COR-L47 (cell line): ENCODE data around the gene C1QTNF1.

Experiments used
- DNase-seq: peaks from one replicate; lab custom pipeline; 2025; lab: John Stamatoyannopoulos, UW

C1QTNF1 gene

DNA sequence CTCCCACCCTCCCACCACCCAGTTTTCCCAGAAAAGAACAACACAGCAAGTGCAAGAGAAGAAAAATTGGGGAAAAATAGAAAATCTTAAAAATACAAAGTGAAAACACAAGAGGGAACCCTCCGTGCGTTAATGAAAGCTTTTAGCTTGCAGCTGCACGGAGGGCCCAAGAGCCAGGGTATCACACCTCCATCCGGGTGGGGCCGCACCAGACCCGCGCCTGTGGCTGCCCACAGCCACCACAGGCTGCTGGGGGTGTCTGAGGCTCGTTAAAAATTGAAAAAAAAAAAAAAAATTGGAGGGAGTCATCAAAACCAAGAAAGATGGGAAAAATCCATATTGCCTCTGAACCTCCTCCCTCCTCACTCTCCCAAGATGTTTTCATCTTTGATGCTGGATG is 69.3 kb downstream of the C1QTNF1 start:
- DNase-seq, result no peak

DNA sequence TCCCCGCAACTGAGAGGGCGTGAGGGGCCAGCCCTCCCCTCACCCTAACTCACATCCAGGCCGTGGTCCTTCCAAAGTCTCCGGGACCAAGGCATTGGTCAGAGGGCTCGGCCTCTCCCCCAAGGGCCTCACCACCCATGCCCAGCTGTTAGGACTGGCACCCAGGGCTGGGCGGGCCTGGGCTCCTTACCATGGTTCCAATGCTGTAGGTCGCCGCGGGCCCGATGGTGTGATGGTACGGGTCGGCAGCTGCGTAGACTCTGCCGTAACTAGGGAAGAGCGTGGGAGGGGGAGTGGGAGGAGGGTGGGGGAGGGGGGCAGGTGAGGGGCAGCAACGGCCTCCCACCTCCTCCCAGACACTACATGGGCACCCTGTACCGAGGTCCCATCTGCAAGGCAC is 70.3 kb downstream of the C1QTNF1 start:
- DNase-seq, result no peak

DNA sequence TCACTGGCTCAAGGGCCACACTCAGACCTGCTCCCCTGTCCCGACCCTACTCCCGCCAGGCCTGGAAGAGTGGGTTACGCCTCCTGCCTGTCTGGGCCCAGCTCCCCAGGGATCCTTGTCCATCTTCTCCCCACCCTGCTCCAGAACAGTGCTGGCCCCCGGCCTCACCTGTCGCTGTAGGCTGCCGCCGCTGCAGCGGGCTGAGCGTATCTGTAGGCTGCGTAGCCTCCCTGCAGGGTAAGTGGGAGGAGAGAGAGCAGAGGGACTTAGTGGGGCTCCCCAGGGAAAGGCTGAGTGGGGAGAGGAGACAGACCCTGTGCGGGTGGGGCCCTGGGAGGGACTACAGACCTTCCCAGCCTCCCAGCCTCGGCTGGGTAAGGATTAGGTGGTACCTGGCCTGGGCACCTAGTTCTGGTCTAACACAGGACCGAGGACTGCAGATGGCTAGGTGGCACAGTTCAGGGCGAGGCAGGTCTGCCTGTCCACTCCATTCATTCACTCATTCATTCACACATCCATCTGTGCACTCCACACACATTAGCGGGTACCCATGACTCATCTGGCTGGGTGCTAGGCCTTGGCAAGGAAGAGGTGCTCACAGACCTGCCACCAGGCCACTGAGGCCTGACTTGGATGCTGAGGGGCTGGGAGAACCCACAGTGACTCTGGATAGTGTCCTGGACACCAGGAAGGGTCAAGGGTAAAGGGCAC is 71.5 kb downstream of the C1QTNF1 start:
- DNase-seq, result no peak

DNA sequence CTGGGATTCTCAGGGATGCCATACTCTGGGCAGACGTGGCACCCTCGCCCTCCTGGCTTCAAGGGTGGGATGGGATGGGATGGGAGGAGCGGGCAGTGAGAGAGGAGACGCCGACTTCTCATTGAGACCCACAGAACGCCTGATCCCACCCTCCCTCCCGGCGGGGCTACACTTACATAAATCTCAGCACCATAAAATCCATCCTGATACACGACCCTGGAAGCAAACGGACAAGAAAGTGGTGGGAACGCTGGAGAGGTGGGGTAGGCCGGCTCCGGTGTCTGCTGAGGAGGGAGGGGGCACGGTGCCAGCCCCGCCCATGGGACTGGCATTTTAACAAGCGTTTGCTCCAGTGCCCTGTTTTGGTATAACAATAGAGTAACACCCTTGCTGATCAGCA is 72.5 kb downstream of the C1QTNF1 start:
- no peak for DNase-seq

DNA sequence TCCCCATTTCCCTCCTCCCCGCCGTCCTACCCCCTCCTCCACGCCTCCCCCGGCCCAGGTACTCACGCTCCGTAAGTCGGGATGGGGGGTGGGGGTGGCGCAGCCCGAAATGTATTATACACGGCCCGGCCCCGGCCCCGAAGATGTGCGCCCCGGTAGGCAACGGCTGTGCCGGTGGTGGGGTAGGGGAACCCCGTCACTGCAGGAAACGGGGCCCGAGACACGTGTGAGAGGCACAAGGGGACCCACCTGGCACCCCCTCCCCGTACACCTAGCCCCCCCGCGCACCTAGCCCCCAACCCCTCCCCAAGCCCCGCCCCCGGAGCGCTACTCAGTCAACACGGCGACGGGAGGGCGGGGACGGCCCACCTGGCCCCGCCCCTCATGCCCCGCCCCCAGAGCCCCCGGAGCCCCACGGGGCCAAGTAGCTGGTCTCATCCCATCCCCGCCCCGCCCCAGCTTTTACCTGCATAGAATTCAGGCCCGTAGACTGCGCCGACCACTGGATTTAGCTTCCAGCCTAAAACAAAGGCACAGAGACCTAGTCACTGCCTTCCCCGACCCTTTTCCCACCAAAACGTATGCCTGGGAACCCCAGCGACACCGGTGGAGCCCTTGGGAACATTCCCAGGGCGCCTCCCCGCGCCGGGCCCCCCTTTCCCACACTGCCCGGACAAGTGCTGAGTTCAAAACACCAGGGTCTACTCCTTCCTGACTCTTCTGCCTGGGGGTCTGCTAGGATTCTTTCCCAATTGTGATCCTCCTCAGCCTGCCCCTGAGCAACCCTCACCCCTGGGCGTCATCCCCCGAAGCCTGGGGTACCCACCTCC is 73.5 kb downstream of the C1QTNF1 start:
- DNase-seq, result no peak

DNA sequence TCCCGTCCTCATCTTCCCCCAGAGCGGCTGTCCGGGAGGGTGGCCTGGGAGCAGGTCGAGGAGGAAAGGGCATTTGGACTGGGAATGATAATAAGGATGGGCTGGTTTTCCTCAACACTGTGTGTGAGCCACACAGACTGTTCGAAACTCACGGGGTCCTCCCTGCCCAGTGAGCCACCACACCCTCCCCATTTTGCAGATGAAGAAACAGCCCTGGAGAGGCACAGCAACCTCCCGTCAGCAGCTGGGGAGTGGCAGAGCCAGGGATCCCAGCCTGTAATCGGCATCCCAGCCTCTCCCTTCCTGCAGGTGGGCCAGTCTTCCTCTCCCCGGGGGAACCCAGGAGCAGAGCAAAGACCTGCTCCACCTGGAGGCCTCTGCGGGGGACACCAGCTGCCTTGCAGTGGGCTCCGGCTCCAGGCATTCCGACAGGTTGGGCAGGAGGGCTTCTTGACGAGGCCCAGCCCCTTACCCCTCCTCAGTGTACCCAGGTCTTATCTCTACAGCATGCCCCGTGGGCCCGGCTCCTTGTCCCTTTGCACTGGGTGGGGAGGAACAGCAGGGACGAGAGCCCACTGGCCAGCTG is 74.4 kb downstream of the C1QTNF1 start:
- peak; percentile 28 for DNase-seq
